Loucy (cell line): ENCODE measurements around the gene RPAP2.
"Not testable (repeated sequence)": the region's sequence is repeated elsewhere in the genome, so short reads cannot be mapped to it uniquely, and the experiment has no call there.

Experiments used
- H2AFZ ChIP-seq: fragments of 200-600 bp; sonication (generic); 2 replicates; pipeline ENCODE4 v1.6.0; 2016; ENCODE audit warnings: antibody characterized with exemption, mild to moderate bottlenecking, low read length, moderate library complexity
- H3F3A ChIP-seq: fragments of 200-600 bp; 2 replicates; pipeline ENCODE4 v1.6.0; 2016; ENCODE audit warnings: antibody characterized with exemption, low read depth, mild to moderate bottlenecking
- H3K27me3 ChIP-seq: fragments of 200-600 bp; sonication (generic); 2 replicates; pipeline ENCODE4 v1.6.1; 2014; ENCODE audit warnings: low read length, mild to moderate bottlenecking; ENCODE audit not compliant: insufficient read depth, poor library complexity, severe bottlenecking
- H3K36me3 ChIP-seq: fragments of 200-600 bp; sonication (generic); 2 replicates; pipeline ENCODE4 v1.6.1; 2016; ENCODE audit warnings: low read length; ENCODE audit not compliant: insufficient read depth
- H3K4me1 ChIP-seq: fragments of 200-600 bp; sonication (generic); 2 replicates; pipeline ENCODE4 v1.5.1; 2014; ENCODE audit warnings: low read length, mild to moderate bottlenecking; ENCODE audit not compliant: insufficient read depth, poor library complexity, severe bottlenecking
- H3K4me2 ChIP-seq: fragments of 200-600 bp; sonication (generic); 2 replicates; pipeline ENCODE4 v1.6.0; 2014; ENCODE audit warnings: antibody characterized with exemption, low read length, low read depth, mild to moderate bottlenecking; ENCODE audit not compliant: poor library complexity, severe bottlenecking
- H3K4me3 ChIP-seq: fragments of 200-600 bp; sonication (generic); 2 replicates; pipeline ENCODE4 v1.5.1; 2014; ENCODE audit warnings: low read length, mild to moderate bottlenecking, mixed read lengths; ENCODE audit not compliant: poor library complexity, severe bottlenecking
- H3K79me2 ChIP-seq: fragments of 200-600 bp; sonication (generic); 2 replicates; pipeline ENCODE4 v1.6.1; 2014; ENCODE audit warnings: low read length; ENCODE audit not compliant: insufficient read depth
- H3K9ac ChIP-seq: fragments of 200-600 bp; sonication (generic); 2 replicates; pipeline ENCODE4 v1.6.0; 2014; ENCODE audit warnings: mild to moderate bottlenecking, low read depth, low read length, moderate library complexity; ENCODE audit not compliant: poor library complexity, severe bottlenecking
- H3K9me2 ChIP-seq: fragments of 200-600 bp; sonication (generic); replicated peaks from 2 replicates; pipeline ENCODE4 v1.6.1; 2016; ENCODE audit warnings: low read depth, low read length, mixed read lengths
- H3K9me3 ChIP-seq: fragments of 200-600 bp; sonication (generic); 2 replicates; pipeline ENCODE4 v1.6.1; 2014; ENCODE audit warnings: mild to moderate bottlenecking, antibody characterized with exemption, low read length, low read depth; ENCODE audit not compliant: insufficient read depth
- H4K20me1 ChIP-seq: fragments of 200-600 bp; sonication (generic); 2 replicates; pipeline ENCODE4 v1.6.0; 2014; ENCODE audit warnings: antibody characterized with exemption, low read length, mild to moderate bottlenecking; ENCODE audit not compliant: insufficient read depth, poor library complexity, severe bottlenecking
- EZH2phosphoT487 ChIP-seq: fragments of 200-600 bp; IDR thresholded peaks from 2 replicates; pipeline ENCODE4 v1.6.1; 2018; ENCODE audit warnings: antibody characterized with exemption, mild to moderate bottlenecking, moderate library complexity, borderline replicate concordance
- TF ChIP-seq, protein P1 (sequence below): fragments of 200-600 bp; sonication (generic); conservative IDR thresholded peaks from 2 replicates; pipeline ENCODE4 v1.5.1; 2014; ENCODE audit warnings: mild to moderate bottlenecking, antibody characterized with exemption, low read length

RPAP2 gene

DNA sequence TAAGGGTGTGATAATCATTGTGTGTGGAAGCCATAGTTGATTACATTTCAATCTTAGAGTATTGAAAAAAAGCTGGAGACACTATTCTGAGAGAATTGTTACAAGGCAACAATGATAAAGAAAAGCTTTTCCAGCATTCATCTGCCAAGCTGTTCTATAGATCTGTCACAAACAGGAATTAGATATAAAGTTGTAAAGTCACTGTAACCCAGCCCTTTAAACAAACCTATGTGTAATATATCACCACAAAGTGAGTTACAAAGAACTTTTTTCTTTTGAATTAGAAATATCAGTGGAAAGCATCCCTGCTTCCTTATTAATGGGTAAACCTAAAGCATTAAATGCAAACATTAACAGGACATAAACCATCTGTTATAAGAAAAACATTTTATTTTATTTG is 55.4 kb downstream of the RPAP2 start:
- H3K4me2 ChIP-seq, result no peak overlapping the region
- H3K9me3 ChIP-seq, result peaks cover 3% of the 10 kb centered on the region; the same call in 1 of the 2 replicates
- H4K20me1 ChIP-seq, result no peaks in the 10 kb centered on the region
- H3F3A ChIP-seq, result no peaks in the 10 kb centered on the region
- H2AFZ ChIP-seq, result no peak overlapping the region
- H3K9ac ChIP-seq, result no peak overlapping the region
- H3K4me1 ChIP-seq, result no peaks in the 10 kb centered on the region
- no peak for TF ChIP-seq EZH2phosphoT487
- TF ChIP-seq, protein P1, sequence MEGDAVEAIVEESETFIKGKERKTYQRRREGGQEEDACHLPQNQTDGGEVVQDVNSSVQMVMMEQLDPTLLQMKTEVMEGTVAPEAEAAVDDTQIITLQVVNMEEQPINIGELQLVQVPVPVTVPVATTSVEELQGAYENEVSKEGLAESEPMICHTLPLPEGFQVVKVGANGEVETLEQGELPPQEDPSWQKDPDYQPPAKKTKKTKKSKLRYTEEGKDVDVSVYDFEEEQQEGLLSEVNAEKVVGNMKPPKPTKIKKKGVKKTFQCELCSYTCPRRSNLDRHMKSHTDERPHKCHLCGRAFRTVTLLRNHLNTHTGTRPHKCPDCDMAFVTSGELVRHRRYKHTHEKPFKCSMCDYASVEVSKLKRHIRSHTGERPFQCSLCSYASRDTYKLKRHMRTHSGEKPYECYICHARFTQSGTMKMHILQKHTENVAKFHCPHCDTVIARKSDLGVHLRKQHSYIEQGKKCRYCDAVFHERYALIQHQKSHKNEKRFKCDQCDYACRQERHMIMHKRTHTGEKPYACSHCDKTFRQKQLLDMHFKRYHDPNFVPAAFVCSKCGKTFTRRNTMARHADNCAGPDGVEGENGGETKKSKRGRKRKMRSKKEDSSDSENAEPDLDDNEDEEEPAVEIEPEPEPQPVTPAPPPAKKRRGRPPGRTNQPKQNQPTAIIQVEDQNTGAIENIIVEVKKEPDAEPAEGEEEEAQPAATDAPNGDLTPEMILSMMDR, result no peak
- H3K36me3 ChIP-seq, result peaks cover 19% of the 10 kb centered on the region; the same call in 1 of the 2 replicates
- no peaks in the 10 kb centered on the region for H3K79me2 ChIP-seq
- H3K4me3 ChIP-seq, result no peak overlapping the region
- no peaks in the 10 kb centered on the region for H3K9me2 ChIP-seq
- no peaks in the 10 kb centered on the region for H3K27me3 ChIP-seq

DNA sequence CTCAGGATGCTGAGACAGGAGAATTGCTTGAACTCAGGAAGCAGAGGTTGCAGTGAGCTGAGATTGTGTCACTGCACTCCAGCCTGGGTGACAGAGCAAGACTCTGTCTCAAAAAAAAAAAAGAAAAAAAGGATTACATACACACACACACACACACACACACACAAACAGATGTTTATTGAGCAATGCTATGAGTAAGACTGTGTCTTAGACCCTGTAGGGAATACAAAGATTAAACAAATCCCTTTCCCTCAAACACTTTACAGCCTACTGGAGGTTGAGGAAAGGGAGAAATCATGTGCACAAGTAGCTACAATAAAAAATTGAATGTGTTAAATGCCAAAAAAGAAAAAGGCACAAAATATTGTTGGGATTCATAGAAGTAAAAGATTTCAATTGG is 58.1 kb downstream of the RPAP2 start:
- Histone ChIP-seq H3K36me3 (peaks cover 19% of the 10 kb centered on the region; the same call in 1 of the 2 replicates), H3K4me2 (no peak overlapping the region)

DNA sequence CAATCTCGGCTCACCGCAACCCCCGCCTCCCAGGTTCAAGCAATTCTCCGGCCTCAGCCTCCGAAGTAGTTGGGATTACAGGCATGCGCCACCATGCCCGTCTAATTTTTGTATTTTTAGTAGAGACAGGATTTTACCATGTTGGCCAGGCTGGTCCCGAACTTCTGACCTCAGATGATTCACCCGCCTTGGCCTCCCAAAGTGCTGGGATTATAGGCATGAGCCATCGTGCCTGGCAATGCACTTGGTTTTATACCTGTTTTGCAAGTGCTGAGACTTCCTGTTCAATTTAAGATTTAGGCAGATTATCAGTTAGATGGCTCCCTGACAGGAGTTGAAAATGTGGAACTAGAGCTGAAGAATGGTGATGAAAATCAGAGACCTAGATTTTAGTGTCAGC is 60.5 kb downstream of the RPAP2 start:
- not testable (repeated sequence) for H3K79me2 ChIP-seq, H3K9me3 ChIP-seq, H3K9me2 ChIP-seq, H4K20me1 ChIP-seq, H3K4me1 ChIP-seq, H3K27me3 ChIP-seq, H3K4me3 ChIP-seq, H3F3A ChIP-seq, H3K9ac ChIP-seq, H2AFZ ChIP-seq, H3K4me2 ChIP-seq
- H3K36me3 ChIP-seq, result peaks cover 12% of the 10 kb centered on the region; the same call in 1 of the 2 replicates

More for the DNA sequence above, 58.1 kb downstream of the RPAP2 start:
- H3K27me3 ChIP-seq, result no peaks in the 10 kb centered on the region
- H2AFZ ChIP-seq, result no peak overlapping the region
- H4K20me1 ChIP-seq, result no peaks in the 10 kb centered on the region
- TF ChIP-seq, protein P1, result no peak
- no peak for TF ChIP-seq EZH2phosphoT487
- no peak overlapping the region for H3K4me3 ChIP-seq
- no peaks in the 10 kb centered on the region for H3K4me1 ChIP-seq
- no peaks in the 10 kb centered on the region for H3K79me2 ChIP-seq
- H3K9me3 ChIP-seq, result peaks cover 3% of the 10 kb centered on the region; the same call in 1 of the 2 replicates
- no peaks in the 10 kb centered on the region for H3K9me2 ChIP-seq
- H3F3A ChIP-seq, result no peaks in the 10 kb centered on the region
- H3K9ac ChIP-seq, result no peak overlapping the region

DNA sequence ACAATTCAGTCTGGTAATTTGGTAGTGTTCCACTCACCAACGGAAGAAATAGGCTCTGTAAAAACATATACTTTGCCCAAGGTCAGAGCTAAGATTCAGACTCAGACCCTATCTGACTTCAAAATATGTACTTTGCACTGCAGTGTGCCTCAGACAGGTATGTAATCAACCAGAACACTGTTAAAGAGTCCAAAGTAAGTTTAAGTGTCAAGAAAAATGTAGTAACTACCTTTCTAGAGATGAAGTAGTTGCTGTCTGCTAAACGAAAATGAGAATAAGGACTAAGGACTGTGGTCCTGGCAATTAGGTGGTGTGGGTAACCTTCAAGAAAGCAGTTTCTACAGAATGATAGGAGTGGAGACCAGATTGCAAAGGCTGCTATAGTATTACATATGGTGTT is 61.1 kb downstream of the RPAP2 start:
- Histone ChIP-seq H3K9me3 (no peaks in the 10 kb centered on the region), H3K27me3 (no peaks in the 10 kb centered on the region), H4K20me1 (no peaks in the 10 kb centered on the region), H3K9ac (no peak overlapping the region), H2AFZ (no peak overlapping the region), H3K4me2 (no peak overlapping the region), H3K79me2 (no peaks in the 10 kb centered on the region), H3K4me1 (no peaks in the 10 kb centered on the region), H3K36me3 (peaks cover 11% of the 10 kb centered on the region; the same call in 1 of the 2 replicates), H3K9me2 (no peaks in the 10 kb centered on the region), H3F3A (no peaks in the 10 kb centered on the region), H3K4me3 (no peak overlapping the region)
- TF ChIP-seq, protein P1, result no peak
- TF ChIP-seq EZH2phosphoT487, result no peak
